Neural cell (in vitro differentiated cells): ENCODE data around the gene WFS1. TPM values are rescaled to one million over a fixed set of nuclear protein-coding genes. Genes with fewer than 3 reads are reported as not detected.

Experiments used
- H2AFZ ChIP-seq: fragments of 200-600, 300-800 bp; sonication (generic), shearing (Covaris generic); 2 replicates; pipeline ENCODE4 v1.6.0; 2014; ENCODE audit warnings: low read depth, mild to moderate bottlenecking, antibody characterized with exemption, low read length, moderate library complexity
- H3F3A ChIP-seq: fragments of 200-600 bp; shearing (Covaris generic); 2 replicates; pipeline ENCODE4 v1.6.1; 2016; ENCODE audit warnings: mild to moderate bottlenecking, moderate library complexity, mixed read lengths, antibody characterized with exemption, low read length; ENCODE audit not compliant: insufficient read depth, poor library complexity, severe bottlenecking
- H3K27ac ChIP-seq: fragments of 200-600, 300-800 bp; sonication (generic), shearing (Covaris generic); 2 replicates; pipeline ENCODE4 v1.5.1; 2014; ENCODE audit warnings: mild to moderate bottlenecking, low read length, moderate library complexity
- H3K27me3 ChIP-seq: fragments of 300-800, 200-600 bp; sonication (generic), shearing (Covaris generic); 2 replicates; pipeline ENCODE4 v1.6.0; 2014; ENCODE audit warnings: mild to moderate bottlenecking, low read depth, low read length, moderate library complexity; ENCODE audit not compliant: insufficient read depth
- H3K36me3 ChIP-seq: fragments of 300-800, 200-600 bp; sonication (generic), shearing (Covaris generic); 2 replicates; pipeline ENCODE4 v1.5.1; 2014; ENCODE audit warnings: mild to moderate bottlenecking, antibody characterized with exemption, low read length, moderate library complexity; ENCODE audit not compliant: insufficient read depth
- H3K4me2 ChIP-seq: fragments of 300-800, 200-600 bp; sonication (generic), shearing (Covaris generic); 2 replicates; pipeline ENCODE4 v1.6.0; 2014; ENCODE audit warnings: mild to moderate bottlenecking, low read length
- H3K4me3 ChIP-seq: fragments of 300-800, 200-600 bp; sonication (generic), shearing (Covaris generic); 2 replicates; pipeline ENCODE4 v1.5.1; 2014; ENCODE audit warnings: mild to moderate bottlenecking, low read length, moderate library complexity
- H3K79me2 ChIP-seq: fragments of 200-600 bp; shearing (Covaris generic); replicated peaks from 2 replicates; pipeline ENCODE4 v1.6.0; 2014; ENCODE audit warnings: mild to moderate bottlenecking, low read length, moderate library complexity; ENCODE audit not compliant: insufficient read depth
- H3K9ac ChIP-seq: fragments of 300-800, 200-600 bp; sonication (generic), shearing (Covaris generic); 2 replicates; pipeline ENCODE4 v1.6.1; 2016; ENCODE audit warnings: mild to moderate bottlenecking, low read length, mixed read lengths
- H3K9me2 ChIP-seq: fragments of 200-600 bp; shearing (Covaris generic); 2 replicates; pipeline ENCODE4 v1.6.1; 2016; ENCODE audit warnings: mild to moderate bottlenecking, low read length, mixed read lengths; ENCODE audit not compliant: insufficient read depth
- H3K9me3 ChIP-seq: fragments of 200-600, 300-800 bp; sonication (generic), shearing (Covaris generic); 2 replicates; pipeline ENCODE4 v1.6.1; 2016; ENCODE audit warnings: mild to moderate bottlenecking, mixed run types, low read length, moderate library complexity, mixed read lengths
- H4K20me1 ChIP-seq: fragments of 200-600 bp; shearing (Covaris generic); 2 replicates; pipeline ENCODE4 v1.6.1; 2016; ENCODE audit warnings: mild to moderate bottlenecking, mixed run types; ENCODE audit not compliant: insufficient read depth
- EP300 ChIP-seq: fragments of 450-650 bp; conservative IDR thresholded peaks from 2 replicates; pipeline ENCODE4 v1.6.1; 2014; ENCODE audit warnings: antibody characterized with exemption, mild to moderate bottlenecking, moderate library complexity; ENCODE audit not compliant: poor library complexity, severe bottlenecking
- EZH2 ChIP-seq: fragments of 200-600, 300-800 bp; shearing (Covaris generic), sonication (generic); IDR thresholded peaks from 2 replicates; pipeline ENCODE4 v1.6.1; 2014; ENCODE audit warnings: antibody characterized with exemption, low read length, borderline replicate concordance, mild to moderate bottlenecking; ENCODE audit not compliant: insufficient read depth, poor library complexity, severe bottlenecking
- MXI1 ChIP-seq: fragments of 450-650 bp; conservative IDR thresholded peaks from 2 replicates; pipeline ENCODE4 v1.6.1; 2014; ENCODE audit warnings: antibody characterized with exemption, mild to moderate bottlenecking; ENCODE audit not compliant: poor library complexity, severe bottlenecking
- POLR2AphosphoS5 ChIP-seq: IDR thresholded peaks from 2 replicates; pipeline ENCODE4 v1.6.1; 2012
- RAD21 ChIP-seq: fragments of 450-650 bp; conservative IDR thresholded peaks from 2 replicates; pipeline ENCODE4 v1.6.1; 2014; ENCODE audit warnings: antibody characterized with exemption, mild to moderate bottlenecking, moderate library complexity
- SMC3 ChIP-seq: fragments of 450-650 bp; conservative IDR thresholded peaks from 2 replicates; pipeline ENCODE4 v1.6.1; 2014; ENCODE audit warnings: antibody characterized with exemption, mild to moderate bottlenecking, moderate library complexity; ENCODE audit not compliant: poor library complexity
- TAF1 ChIP-seq: IDR thresholded peaks from 2 replicates; pipeline ENCODE4 v1.6.1; 2012; ENCODE audit warnings: low read depth
- polyA plus RNA-seq: library from polyadenylated mRNA; depleted of rRNA; stranded (reverse); fragments of >200 nt; gene quantifications from 2 replicates; pipeline ENCODE4 v1.2.3, GENCODE V29; 2014
- TF ChIP-seq, protein P1 (sequence below): fragments of 450-650 bp; IDR thresholded peaks from 2 replicates; pipeline ENCODE4 v1.5.1; 2014; ENCODE audit warnings: antibody characterized with exemption, mild to moderate bottlenecking, moderate library complexity; ENCODE audit not compliant: poor library complexity, severe bottlenecking
- TF ChIP-seq, protein P2 (sequence below): IDR thresholded peaks from 2 replicates; pipeline ENCODE4 v1.6.1; 2012; ENCODE audit warnings: borderline replicate concordance

The WFS1 gene
- polyA plus RNA-seq, 1 donor from 2014 or later = 4.5 TPM

DNA sequence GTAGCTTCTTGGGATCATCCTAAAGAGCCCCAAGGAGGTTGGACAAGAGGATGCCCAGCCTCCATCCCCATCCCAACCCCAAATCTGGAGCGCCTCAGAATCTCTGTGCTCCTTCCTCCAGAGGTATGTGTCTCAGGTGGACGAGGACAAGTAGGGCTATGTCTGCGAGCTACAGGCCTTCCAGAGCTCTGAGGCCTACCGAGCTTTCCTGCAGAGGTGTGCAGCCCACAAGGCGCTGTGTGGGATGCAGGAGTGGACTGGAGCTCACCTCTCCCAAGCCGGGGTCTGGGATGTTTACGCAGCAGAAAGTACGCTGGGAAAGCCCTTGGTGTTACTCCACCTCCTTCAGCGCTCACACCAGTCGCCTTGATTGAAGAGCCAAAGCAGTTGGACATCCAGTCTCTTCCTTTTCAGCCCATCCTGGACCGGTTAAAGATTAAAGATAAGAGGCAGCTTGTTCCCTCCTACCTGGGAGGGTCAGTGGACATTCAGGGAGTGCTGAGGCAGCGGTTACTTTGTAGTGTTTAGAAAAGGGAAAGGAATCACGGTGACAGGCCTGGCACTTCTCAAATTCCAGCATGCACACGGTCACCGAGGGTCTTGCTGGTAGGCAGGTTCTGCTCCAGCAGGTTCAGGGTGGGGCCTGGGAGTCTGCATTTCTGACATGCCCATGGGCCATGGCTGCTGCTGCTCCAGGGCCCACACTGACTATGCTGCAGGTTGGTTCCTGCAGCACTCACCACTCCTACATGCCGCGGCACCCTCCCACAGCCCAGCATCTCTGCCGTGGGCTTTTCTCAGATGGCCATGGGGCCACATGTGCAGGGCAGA lies 39.8 kb upstream of the WFS1 start:
- no peaks in the 10 kb centered on the region for H3K36me3 ChIP-seq
- no peak overlapping the region for H3K9ac ChIP-seq
- no peaks in the 10 kb centered on the region for H4K20me1 ChIP-seq
- no peaks in the 10 kb centered on the region for H3F3A ChIP-seq
- TF ChIP-seq SMC3 (no peak), MXI1 (no peak), EP300 (no peak), RAD21 (no peak)
- TF ChIP-seq, protein P1, sequence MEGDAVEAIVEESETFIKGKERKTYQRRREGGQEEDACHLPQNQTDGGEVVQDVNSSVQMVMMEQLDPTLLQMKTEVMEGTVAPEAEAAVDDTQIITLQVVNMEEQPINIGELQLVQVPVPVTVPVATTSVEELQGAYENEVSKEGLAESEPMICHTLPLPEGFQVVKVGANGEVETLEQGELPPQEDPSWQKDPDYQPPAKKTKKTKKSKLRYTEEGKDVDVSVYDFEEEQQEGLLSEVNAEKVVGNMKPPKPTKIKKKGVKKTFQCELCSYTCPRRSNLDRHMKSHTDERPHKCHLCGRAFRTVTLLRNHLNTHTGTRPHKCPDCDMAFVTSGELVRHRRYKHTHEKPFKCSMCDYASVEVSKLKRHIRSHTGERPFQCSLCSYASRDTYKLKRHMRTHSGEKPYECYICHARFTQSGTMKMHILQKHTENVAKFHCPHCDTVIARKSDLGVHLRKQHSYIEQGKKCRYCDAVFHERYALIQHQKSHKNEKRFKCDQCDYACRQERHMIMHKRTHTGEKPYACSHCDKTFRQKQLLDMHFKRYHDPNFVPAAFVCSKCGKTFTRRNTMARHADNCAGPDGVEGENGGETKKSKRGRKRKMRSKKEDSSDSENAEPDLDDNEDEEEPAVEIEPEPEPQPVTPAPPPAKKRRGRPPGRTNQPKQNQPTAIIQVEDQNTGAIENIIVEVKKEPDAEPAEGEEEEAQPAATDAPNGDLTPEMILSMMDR = no peak
- no peaks in the 10 kb centered on the region for H3K79me2 ChIP-seq
- H3K9me2 ChIP-seq = no peaks in the 10 kb centered on the region
- H3K4me2 ChIP-seq = no peak overlapping the region
- no peak overlapping the region for H3K4me3 ChIP-seq
- H3K27ac ChIP-seq = no peak overlapping the region
- no peaks in the 10 kb centered on the region for H3K9me3 ChIP-seq
- no peak overlapping the region for H2AFZ ChIP-seq
- H3K27me3 ChIP-seq = no peaks in the 10 kb centered on the region

- no peaks in the 10 kb centered on the region for H3K36me3 ChIP-seq
- H3K9me2 ChIP-seq = no peaks in the 10 kb centered on the region
- H3K4me2 ChIP-seq = no peak overlapping the region
- H3K79me2 ChIP-seq = no peaks in the 10 kb centered on the region
- H3K9ac ChIP-seq = no peak overlapping the region
- no peaks in the 10 kb centered on the region for H3F3A ChIP-seq
- no peaks in the 10 kb centered on the region for H3K9me3 ChIP-seq
- TF ChIP-seq, protein P1 = no peak
- no peak for TF ChIP-seq POLR2AphosphoS5
- TF ChIP-seq MXI1 = no peak
- TF ChIP-seq EZH2 = no peak
- no peak for TF ChIP-seq RAD21
- TF ChIP-seq EP300 = no peak
- TF ChIP-seq SMC3 = no peak
- TF ChIP-seq, protein P2, sequence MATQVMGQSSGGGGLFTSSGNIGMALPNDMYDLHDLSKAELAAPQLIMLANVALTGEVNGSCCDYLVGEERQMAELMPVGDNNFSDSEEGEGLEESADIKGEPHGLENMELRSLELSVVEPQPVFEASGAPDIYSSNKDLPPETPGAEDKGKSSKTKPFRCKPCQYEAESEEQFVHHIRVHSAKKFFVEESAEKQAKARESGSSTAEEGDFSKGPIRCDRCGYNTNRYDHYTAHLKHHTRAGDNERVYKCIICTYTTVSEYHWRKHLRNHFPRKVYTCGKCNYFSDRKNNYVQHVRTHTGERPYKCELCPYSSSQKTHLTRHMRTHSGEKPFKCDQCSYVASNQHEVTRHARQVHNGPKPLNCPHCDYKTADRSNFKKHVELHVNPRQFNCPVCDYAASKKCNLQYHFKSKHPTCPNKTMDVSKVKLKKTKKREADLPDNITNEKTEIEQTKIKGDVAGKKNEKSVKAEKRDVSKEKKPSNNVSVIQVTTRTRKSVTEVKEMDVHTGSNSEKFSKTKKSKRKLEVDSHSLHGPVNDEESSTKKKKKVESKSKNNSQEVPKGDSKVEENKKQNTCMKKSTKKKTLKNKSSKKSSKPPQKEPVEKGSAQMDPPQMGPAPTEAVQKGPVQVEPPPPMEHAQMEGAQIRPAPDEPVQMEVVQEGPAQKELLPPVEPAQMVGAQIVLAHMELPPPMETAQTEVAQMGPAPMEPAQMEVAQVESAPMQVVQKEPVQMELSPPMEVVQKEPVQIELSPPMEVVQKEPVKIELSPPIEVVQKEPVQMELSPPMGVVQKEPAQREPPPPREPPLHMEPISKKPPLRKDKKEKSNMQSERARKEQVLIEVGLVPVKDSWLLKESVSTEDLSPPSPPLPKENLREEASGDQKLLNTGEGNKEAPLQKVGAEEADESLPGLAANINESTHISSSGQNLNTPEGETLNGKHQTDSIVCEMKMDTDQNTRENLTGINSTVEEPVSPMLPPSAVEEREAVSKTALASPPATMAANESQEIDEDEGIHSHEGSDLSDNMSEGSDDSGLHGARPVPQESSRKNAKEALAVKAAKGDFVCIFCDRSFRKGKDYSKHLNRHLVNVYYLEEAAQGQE = no peak
- TF ChIP-seq TAF1 = no peak
- H2AFZ ChIP-seq = no peak overlapping the region
- no peaks in the 10 kb centered on the region for H4K20me1 ChIP-seq
- H3K4me3 ChIP-seq = no peak overlapping the region
- no peaks in the 10 kb centered on the region for H3K27me3 ChIP-seq
- no peak overlapping the region for H3K27ac ChIP-seq
Observed at GRCh38 chr4:6230502-6230785, 39.2 kb upstream of the WFS1 start.
